ENCODE data around the gene CELA3A.
"Not testable (repeated sequence)": the region's sequence is repeated elsewhere in the genome, so short reads cannot be mapped to it uniquely, and the experiment has no call there.

Gene CELA3A

GRCh38 chr1:21982122-21982521, 19.3 kb upstream of the CELA3A start:
- not testable (repeated sequence) for DNase-seq

- DNase-seq: not testable (repeated sequence)
Observed at GRCh38 chr1:21983539-21983938, 17.9 kb upstream of the CELA3A start.

DNA sequence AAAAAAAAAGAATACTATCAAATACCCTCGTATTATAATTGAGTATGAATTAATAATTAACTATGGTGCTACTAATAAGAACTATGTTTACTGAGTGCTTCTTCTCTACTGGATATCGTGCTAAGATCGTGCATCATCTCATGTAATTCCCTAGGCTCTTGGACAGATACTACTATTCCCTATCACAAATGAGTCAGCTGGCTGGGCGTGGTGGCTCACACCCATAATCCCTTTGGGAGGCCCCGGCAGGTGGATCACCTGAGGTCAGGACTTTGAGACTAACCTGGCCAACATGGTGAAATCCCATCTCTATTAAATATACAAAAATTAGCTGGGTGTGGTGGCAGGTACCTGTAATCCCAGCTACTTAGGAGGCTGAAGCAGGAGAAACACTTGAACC, 15.6 kb upstream of the CELA3A start:
- DNase-seq: not testable (repeated sequence)

DNA sequence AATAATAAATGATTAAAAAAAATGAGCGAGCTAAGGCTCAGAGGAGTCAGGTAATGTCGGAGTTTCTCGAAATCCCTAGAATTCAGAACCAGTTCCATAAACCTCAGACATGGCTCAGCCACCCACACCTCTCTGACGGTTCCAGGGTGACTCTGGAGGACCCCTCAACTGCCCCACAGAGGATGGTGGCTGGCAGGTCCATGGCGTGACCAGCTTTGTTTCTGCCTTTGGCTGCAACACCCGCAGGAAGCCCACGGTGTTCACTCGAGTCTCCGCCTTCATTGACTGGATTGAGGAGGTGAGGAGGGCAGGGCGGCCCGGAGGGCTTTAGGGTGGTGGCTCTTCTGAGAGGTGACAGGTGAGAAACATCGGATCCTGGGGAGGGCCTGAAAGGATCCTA, 15.1 kb upstream of the CELA3A start:
- not testable (repeated sequence) for DNase-seq

DNA sequence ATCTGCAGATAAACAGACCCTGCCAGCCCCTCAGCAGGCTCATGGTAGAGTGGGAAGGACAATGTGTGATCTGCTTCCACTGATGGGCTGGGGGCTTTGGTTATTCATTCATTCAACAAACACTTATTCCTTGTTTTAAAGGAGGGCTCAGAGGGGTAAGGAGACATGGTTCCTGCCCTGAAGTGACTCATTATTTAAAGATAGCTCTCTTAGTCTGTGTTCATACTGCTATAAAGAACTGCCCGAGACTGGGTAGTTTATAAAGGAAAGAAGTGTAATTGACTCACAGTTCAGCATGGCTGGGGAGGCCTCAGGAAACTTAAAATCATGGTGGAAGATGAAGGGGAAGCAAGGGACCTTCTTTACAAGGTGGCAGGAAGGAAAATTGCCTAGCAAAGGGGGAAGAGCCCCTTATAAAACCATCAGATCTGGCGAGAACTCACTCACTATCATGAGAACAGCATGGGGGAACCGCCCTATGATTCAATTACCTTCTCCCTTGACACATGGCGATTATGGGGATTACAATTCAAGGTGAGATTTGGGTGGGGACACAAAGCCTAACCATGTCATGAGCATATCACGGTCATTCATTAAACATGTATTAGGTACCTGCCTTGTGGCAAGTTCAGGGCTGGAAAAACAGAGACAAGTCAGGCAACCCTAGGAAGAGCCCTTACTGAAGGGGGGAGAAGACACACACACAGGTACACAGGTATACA, 11.6 kb upstream of the CELA3A start:
- DNase-seq: not testable (repeated sequence)

- DNase-seq: not testable (repeated sequence)
Observed at GRCh38 chr1:21992186-21992585, 9.3 kb upstream of the CELA3A start.

DNA sequence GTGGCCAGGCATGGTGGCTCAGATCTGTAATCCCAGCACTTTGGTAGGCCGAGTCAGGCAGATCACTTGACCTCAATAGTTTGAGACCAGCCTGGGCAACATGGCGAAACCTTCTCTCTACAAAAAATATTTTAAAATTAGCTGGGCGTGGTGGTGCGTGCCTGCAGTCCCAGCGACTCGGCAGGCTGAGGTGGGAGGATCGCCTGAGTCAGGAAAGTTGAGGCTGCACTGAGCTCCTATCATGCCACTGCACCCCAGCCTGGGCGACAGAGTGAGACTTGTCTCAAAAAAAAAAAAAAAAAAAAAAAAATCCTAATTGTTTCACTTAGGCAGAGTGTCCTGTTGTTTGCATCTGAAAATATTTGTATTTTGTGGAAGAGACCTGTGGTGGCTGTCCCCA, 6.7 kb upstream of the CELA3A start:
- not testable (repeated sequence) for DNase-seq

GRCh38 chr1:21996663-21996970, 4.8 kb upstream of the CELA3A start:
- not testable (repeated sequence) for DNase-seq

- DNase-seq: not testable (repeated sequence)
Observed at GRCh38 chr1:21997891-21998623, 3.4 kb upstream of the CELA3A start.

DNA sequence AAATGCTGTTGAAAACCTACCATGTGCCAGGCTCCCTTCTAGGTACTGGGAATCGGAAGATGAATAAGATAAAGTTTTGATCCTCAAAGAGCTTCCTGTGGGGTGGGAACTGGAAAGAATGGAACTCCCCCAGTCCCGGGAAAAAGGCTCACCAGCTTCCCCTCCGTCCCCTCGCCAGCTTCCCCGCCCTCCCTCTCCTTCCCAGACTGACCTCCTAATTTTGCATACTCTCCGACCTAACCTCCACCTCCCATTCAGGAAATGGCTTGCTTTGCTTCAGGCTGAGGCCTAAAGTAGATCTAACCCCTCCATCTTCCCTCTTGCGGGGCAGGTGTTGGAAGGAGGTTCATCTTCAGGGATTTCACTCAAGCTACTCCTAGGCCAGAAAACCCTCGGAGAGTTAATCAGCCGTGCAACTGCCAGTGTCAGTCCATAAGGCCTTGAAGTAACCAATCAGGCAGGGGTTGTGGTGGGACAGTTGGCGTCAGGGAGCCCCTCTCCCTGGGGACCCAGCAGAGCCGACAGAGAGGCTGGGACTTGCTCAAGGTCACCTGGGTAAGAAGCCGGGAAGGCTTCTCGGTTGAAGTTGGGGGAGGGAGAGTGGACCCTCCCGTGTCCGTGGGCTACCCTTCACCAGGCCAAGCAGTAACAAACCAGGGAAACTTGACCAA, 2.7 kb upstream of the CELA3A start:
- DNase-seq: not testable (repeated sequence)

DNA sequence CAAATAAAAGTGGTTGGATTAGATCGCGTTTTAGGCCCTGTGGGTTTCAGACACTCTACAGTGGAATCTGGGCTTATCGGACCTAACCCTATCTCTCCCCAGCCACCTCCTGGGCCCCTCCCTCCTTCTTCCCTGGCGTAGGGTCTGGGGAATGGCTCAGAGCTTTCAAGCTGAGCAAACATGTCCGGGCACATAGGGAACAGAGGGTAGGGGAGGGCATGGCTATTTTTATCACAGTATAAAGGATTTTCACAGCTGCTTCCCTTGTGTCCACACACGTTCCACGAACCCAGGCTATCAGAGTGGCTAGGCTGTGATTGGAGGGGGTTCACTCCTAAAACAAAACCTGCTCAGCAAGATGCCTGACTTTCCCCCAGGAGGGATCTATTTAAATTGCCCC, 1.8 kb upstream of the CELA3A start:
- not testable (repeated sequence) for DNase-seq

DNA sequence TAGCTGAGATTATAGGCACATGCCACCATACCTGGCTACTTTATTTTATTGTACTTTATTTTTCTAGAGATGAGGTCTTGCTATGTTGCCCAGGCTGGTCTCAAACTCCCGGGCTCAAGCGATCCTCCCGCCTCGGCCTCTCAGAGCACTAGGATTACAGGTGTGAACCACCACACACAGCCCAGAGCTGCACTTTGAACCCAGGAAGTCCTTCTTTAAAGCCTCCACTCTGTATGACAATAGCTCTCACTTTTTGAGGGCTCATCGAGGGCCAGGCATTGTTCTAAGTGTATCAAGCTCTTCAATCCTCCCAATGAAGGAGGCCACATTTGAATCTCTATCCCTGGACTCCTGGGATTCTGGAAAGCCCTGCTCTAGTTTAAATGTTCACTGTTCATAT, 1.0 kb downstream of the CELA3A start:
- DNase-seq: not testable (repeated sequence)

GRCh38 chr1:22002875-22003274, 1.4 kb downstream of the CELA3A start:
- DNase-seq: not testable (repeated sequence)

DNA sequence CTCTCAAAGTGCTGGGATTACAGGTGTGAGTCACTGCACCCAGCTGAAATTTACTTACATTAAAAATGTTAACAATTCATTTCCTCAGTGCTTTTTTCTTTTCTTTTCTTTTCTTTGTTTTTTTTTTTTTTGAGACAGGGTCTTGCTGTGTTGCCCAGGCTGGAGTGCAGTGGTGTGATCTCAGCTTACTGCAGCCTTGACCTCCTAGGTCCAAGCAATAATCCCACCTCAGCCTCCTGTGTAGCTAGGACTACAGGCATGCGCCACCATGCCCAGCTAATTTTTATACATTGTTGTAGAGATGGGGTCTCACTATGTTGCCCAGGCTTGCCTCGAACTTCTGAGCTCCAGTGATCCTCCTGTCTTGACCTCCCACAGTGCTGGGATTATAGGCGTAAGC, 2.5 kb downstream of the CELA3A start:
- not testable (repeated sequence) for DNase-seq

GRCh38 chr1:22005261-22006149, 4.0 kb downstream of the CELA3A start:
- not testable (repeated sequence) for DNase-seq

DNA sequence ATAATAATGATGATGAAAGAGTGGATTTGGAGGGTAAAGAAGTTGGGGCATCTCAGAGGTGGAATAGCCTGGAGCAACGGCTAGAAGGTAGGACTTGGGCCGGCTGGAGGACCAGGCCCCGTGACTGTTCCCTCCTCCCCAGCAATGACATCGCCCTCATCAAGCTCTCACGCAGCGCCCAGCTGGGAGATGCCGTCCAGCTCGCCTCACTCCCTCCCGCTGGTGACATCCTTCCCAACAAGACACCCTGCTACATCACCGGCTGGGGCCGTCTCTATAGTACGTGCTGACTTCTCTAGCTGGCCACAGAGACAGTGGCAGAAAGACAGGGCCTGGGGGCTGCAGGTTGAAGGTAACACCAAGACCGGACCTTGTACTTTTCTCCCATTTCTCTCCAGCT, 5.3 kb downstream of the CELA3A start:
- not testable (repeated sequence) for DNase-seq

DNA sequence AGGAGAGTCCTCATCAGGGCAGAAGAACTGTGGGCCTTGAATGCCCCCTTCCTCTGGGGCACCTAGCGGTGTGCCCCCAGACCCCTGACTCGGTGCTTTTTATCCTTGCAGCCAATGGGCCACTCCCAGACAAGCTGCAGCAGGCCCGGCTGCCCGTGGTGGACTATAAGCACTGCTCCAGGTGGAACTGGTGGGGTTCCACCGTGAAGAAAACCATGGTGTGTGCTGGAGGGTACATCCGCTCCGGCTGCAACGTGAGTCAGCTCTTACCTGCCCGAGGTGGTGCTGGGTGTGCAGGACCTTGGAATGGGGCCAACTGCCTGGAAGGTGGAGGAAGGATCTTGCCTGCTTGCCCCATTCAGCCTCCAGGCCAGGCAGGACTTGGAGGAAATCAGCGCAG, 5.8 kb downstream of the CELA3A start:
- DNase-seq: not testable (repeated sequence)

GRCh38 chr1:22009566-22009965, 8.1 kb downstream of the CELA3A start:
- not testable (repeated sequence) for DNase-seq

DNA sequence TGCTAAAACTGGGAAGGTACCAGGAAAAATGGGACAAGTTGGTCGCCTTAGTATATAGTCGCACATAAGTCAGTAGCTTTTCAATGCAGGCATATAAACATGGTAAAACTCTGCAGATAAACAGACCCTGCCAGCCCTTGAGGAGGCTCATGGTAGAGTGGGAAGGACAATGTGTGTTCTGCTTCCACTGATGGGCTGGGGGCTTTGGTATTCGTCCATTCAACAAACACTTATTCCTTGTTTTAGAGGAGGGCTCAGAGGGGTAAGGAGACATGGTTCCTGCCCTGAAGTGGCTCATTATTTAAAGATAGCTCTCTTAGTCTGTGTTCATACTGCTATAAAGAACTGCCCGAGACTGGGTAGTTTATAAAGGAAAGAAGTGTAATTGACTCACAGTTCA, 11.3 kb downstream of the CELA3A start:
- not testable (repeated sequence) for DNase-seq

- not testable (repeated sequence) for DNase-seq
Observed at GRCh38 chr1:22014575-22015206, 13.2 kb downstream of the CELA3A start.

All from C1 segment of cervical spinal cord (tissue), 14 donors.